SU-DHL-6 (cell line): ENCODE results near the gene AP1B1.

Source experiments
- CTCF ChIP-seq: fragments of 200-600 bp; sonication (generic); IDR thresholded peaks from one replicate; pipeline ENCODE4 v1.5.1; 2017; ENCODE audit warnings: antibody characterized with exemption, mild to moderate bottlenecking, low read length, moderate library complexity; ENCODE audit not compliant: insufficient read depth, poor library complexity, severe bottlenecking
- EZH2phosphoT487 ChIP-seq: fragments of 200-600 bp; sonication (generic), shearing (Covaris generic); conservative IDR thresholded peaks from 2 replicates; pipeline ENCODE4 v1.6.1; 2018; ENCODE audit warnings: mild to moderate bottlenecking, antibody characterized with exemption, low read length, moderate library complexity, mixed read lengths

GRCh38 chr22:29390270-29390669 lies 1.9 kb upstream of the AP1B1 start:
- TF ChIP-seq CTCF (no peak), EZH2phosphoT487 (no peak)
